ENCODE results near the gene HPS5.

Gene HPS5

GRCh38 chr11:18309691-18310090 lies 12.2 kb downstream of the HPS5 start:
- Mint-ChIP-seq H3K27me3 (ENCODE audit: low read depth) (no peaks in the 10 kb centered on the region), H3K9me3 (no peaks in the 10 kb centered on the region), H3K36me3 (ENCODE audit: low read depth) (peaks cover 42% of the 10 kb centered on the region), H3K4me1 (peaks cover 6% of the 10 kb centered on the region), H3K4me3 (no peak overlapping the region), H3K27ac (no peak overlapping the region)
- no peak for TF ChIP-seq CTCF (IDR thresholded peaks at IDR 0.05; ENCODE audit: unreplicated experiment in 3 of 3)

- TF ChIP-seq CTCF (IDR thresholded peaks at IDR 0.05; ENCODE audit: unreplicated experiment in 3 of 3): no peak
- Mint-ChIP-seq H3K4me1 (peaks cover 6% of the 10 kb centered on the region), H3K9me3 (no peaks in the 10 kb centered on the region), H3K36me3 (ENCODE audit: low read depth) (peaks cover 46% of the 10 kb centered on the region), H3K27ac (no peak overlapping the region), H3K27me3 (ENCODE audit: low read depth) (no peaks in the 10 kb centered on the region), H3K4me3 (no peak overlapping the region)
Measured at GRCh38 chr11:18308242-18308641, 13.7 kb downstream of the HPS5 start.

- peaks cover under 1% of the 10 kb centered on the region for H3K4me1 Mint-ChIP-seq
- H3K9me3 Mint-ChIP-seq: no peaks in the 10 kb centered on the region
- TF ChIP-seq CTCF (IDR thresholded peaks at IDR 0.05; ENCODE audit: unreplicated experiment in 3 of 3): no peak
- no peaks in the 10 kb centered on the region for H3K27me3 Mint-ChIP-seq (ENCODE audit: low read depth)
- peaks cover 50% of the 10 kb centered on the region for H3K36me3 Mint-ChIP-seq (ENCODE audit: low read depth)
- no peak overlapping the region for H3K27ac Mint-ChIP-seq
- no peak overlapping the region for H3K4me3 Mint-ChIP-seq
Measured at GRCh38 chr11:18307461-18308139, 14.3 kb downstream of the HPS5 start.

- H3K4me1 Mint-ChIP-seq: no peaks in the 10 kb centered on the region
- no peaks in the 10 kb centered on the region for H3K9me3 Mint-ChIP-seq
- H3K36me3 Mint-ChIP-seq (ENCODE audit: low read depth): peaks cover 57% of the 10 kb centered on the region
- H3K4me3 Mint-ChIP-seq: no peak overlapping the region
- H3K27ac Mint-ChIP-seq: no peak overlapping the region
- H3K27me3 Mint-ChIP-seq (ENCODE audit: low read depth): no peaks in the 10 kb centered on the region
- no peak for TF ChIP-seq CTCF (IDR thresholded peaks at IDR 0.05; ENCODE audit: unreplicated experiment in 3 of 3)
Measured at GRCh38 chr11:18304745-18305144, 17.2 kb downstream of the HPS5 start.

GRCh38 chr11:18299721-18300120 lies 22.2 kb downstream of the HPS5 start:
- no peaks in the 10 kb centered on the region for H3K4me1 Mint-ChIP-seq
- peaks cover 68% of the 10 kb centered on the region for H3K36me3 Mint-ChIP-seq (ENCODE audit: low read depth)
- no peaks in the 10 kb centered on the region for H3K9me3 Mint-ChIP-seq
- TF ChIP-seq CTCF (IDR thresholded peaks at IDR 0.05; ENCODE audit: unreplicated experiment in 3 of 3): no peak
- H3K4me3 Mint-ChIP-seq: no peak overlapping the region
- no peak overlapping the region for H3K27ac Mint-ChIP-seq
- H3K27me3 Mint-ChIP-seq (ENCODE audit: low read depth): no peaks in the 10 kb centered on the region

GRCh38 chr11:18295316-18295715 lies 26.6 kb downstream of the HPS5 start:
- peaks cover 73% of the 10 kb centered on the region for H3K36me3 Mint-ChIP-seq (ENCODE audit: low read depth)
- no peaks in the 10 kb centered on the region for H3K9me3 Mint-ChIP-seq
- no peak for TF ChIP-seq CTCF (IDR thresholded peaks at IDR 0.05; ENCODE audit: unreplicated experiment in 3 of 3)
- H3K27ac Mint-ChIP-seq: no peak overlapping the region
- no peaks in the 10 kb centered on the region for H3K27me3 Mint-ChIP-seq (ENCODE audit: low read depth)
- H3K4me1 Mint-ChIP-seq: no peaks in the 10 kb centered on the region
- H3K4me3 Mint-ChIP-seq: no peak overlapping the region
